DOHH2 (cell line): ENCODE results near the gene TNRC6B.

Source experiments
- H3F3A ChIP-seq: fragments of 200-600 bp; sonication (generic), shearing (Covaris generic); 2 replicates; pipeline ENCODE4 v1.6.0; 2016; ENCODE audit warnings: antibody characterized with exemption, mild to moderate bottlenecking; ENCODE audit not compliant: control insufficient read depth, insufficient read depth
- H3K27ac ChIP-seq: fragments of 200-600 bp; sonication (generic); 2 replicates; pipeline ENCODE4 v1.5.1; 2014; ENCODE audit warnings: low read depth, mild to moderate bottlenecking, low read length, moderate library complexity
- H3K27me3 ChIP-seq: fragments of 200-600 bp; sonication (generic); 2 replicates; pipeline ENCODE4 v1.6.1; 2014; ENCODE audit warnings: mild to moderate bottlenecking, low read length, mixed read lengths; ENCODE audit not compliant: control insufficient read depth
- H3K36me3 ChIP-seq: fragments of 200-600 bp; sonication (generic); 2 replicates; pipeline ENCODE4 v1.6.1; 2014; ENCODE audit warnings: mild to moderate bottlenecking, low read length, moderate library complexity, mixed read lengths; ENCODE audit not compliant: control insufficient read depth
- H3K4me1 ChIP-seq: fragments of 200-600 bp; sonication (generic); 2 replicates; pipeline ENCODE4 v1.6.1; 2014; ENCODE audit warnings: mild to moderate bottlenecking, low read length, mixed read lengths; ENCODE audit not compliant: control insufficient read depth
- H3K4me2 ChIP-seq: fragments of 200-600 bp; sonication (generic); 2 replicates; pipeline ENCODE4 v1.6.0; 2014; ENCODE audit warnings: mild to moderate bottlenecking, low read length, moderate library complexity
- H3K4me3 ChIP-seq: fragments of 200-600 bp; sonication (generic); 2 replicates; pipeline ENCODE4 v1.5.1; 2014; ENCODE audit warnings: mild to moderate bottlenecking, low read length, mixed read lengths
- H3K79me2 ChIP-seq: fragments of 200-600 bp; sonication (generic); 2 replicates; pipeline ENCODE4 v1.6.1; 2014; ENCODE audit warnings: mild to moderate bottlenecking, low read length, mixed read lengths; ENCODE audit not compliant: control insufficient read depth
- H3K9me2 ChIP-seq: fragments of 200-600 bp; sonication (generic); replicated peaks from 2 replicates; pipeline ENCODE4 v1.6.1; 2014; ENCODE audit warnings: mild to moderate bottlenecking, low read length, mixed read lengths; ENCODE audit not compliant: control insufficient read depth
- H3K9me3 ChIP-seq: fragments of 200-600 bp; sonication (generic); 2 replicates; pipeline ENCODE4 v1.6.1; 2014; ENCODE audit warnings: antibody characterized with exemption, low read length, mixed read lengths; ENCODE audit not compliant: control insufficient read depth, insufficient read depth
- H4K20me1 ChIP-seq: fragments of 200-600 bp; sonication (generic); 2 replicates; pipeline ENCODE4 v1.6.0; 2014; ENCODE audit warnings: low read depth, mild to moderate bottlenecking, antibody characterized with exemption, low read length, moderate library complexity; ENCODE audit not compliant: control insufficient read depth, insufficient read depth
- EZH2phosphoT487 ChIP-seq: fragments of 200-600 bp; sonication (generic); IDR thresholded peaks from 2 replicates; pipeline ENCODE4 v1.6.1; 2017; ENCODE audit warnings: borderline replicate concordance, mild to moderate bottlenecking, antibody characterized with exemption, low read length, moderate library complexity, mixed read lengths
- TF ChIP-seq, protein P1 (sequence below): fragments of 200-600 bp; sonication (generic); IDR thresholded peaks from one replicate; pipeline ENCODE4 v1.5.1; 2014; ENCODE audit warnings: antibody characterized with exemption, mild to moderate bottlenecking, low read depth, low read length; ENCODE audit not compliant: poor library complexity, severe bottlenecking

Gene TNRC6B

DNA sequence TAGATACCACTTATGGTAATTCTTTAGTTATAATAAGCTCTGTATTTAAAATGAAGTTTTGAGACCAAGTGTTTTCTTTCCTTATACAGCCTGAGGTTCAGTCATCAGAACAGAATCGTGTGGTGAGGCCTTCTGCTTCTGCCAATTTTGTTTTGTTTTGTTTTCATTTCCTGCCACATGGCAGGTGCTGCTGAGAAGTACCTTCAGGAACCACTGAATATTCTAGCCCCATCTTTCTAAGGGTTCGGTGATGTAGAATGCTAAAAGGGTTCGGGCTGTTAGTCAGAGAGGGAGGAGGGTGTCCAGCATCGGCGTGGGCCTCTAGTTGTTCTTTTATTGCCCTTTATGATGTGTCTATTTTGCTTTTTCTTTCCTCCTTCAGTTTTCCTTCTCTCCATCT, 25.8 kb downstream of the TNRC6B start:
- H3K9me3 ChIP-seq = no peaks in the 10 kb centered on the region
- peak overlapping the region; percentile 65 for H3K4me3 ChIP-seq
- TF ChIP-seq, protein P1, sequence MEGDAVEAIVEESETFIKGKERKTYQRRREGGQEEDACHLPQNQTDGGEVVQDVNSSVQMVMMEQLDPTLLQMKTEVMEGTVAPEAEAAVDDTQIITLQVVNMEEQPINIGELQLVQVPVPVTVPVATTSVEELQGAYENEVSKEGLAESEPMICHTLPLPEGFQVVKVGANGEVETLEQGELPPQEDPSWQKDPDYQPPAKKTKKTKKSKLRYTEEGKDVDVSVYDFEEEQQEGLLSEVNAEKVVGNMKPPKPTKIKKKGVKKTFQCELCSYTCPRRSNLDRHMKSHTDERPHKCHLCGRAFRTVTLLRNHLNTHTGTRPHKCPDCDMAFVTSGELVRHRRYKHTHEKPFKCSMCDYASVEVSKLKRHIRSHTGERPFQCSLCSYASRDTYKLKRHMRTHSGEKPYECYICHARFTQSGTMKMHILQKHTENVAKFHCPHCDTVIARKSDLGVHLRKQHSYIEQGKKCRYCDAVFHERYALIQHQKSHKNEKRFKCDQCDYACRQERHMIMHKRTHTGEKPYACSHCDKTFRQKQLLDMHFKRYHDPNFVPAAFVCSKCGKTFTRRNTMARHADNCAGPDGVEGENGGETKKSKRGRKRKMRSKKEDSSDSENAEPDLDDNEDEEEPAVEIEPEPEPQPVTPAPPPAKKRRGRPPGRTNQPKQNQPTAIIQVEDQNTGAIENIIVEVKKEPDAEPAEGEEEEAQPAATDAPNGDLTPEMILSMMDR = no peak
- TF ChIP-seq EZH2phosphoT487 = no peak
- H3K27ac ChIP-seq = peak overlapping the region; percentile 57
- H3K27me3 ChIP-seq = no peaks in the 10 kb centered on the region
- peaks cover 8% of the 10 kb centered on the region for H3F3A ChIP-seq
- peaks cover 13% of the 10 kb centered on the region for H3K36me3 ChIP-seq
- peaks cover 37% of the 10 kb centered on the region; the same call in 1 of the 2 replicates for H4K20me1 ChIP-seq
- H3K4me1 ChIP-seq = peaks cover 67% of the 10 kb centered on the region
- peaks cover 96% of the 10 kb centered on the region for H3K79me2 ChIP-seq
- peak overlapping the region; percentile 93 for H3K4me2 ChIP-seq
- no peaks in the 10 kb centered on the region for H3K9me2 ChIP-seq

DNA sequence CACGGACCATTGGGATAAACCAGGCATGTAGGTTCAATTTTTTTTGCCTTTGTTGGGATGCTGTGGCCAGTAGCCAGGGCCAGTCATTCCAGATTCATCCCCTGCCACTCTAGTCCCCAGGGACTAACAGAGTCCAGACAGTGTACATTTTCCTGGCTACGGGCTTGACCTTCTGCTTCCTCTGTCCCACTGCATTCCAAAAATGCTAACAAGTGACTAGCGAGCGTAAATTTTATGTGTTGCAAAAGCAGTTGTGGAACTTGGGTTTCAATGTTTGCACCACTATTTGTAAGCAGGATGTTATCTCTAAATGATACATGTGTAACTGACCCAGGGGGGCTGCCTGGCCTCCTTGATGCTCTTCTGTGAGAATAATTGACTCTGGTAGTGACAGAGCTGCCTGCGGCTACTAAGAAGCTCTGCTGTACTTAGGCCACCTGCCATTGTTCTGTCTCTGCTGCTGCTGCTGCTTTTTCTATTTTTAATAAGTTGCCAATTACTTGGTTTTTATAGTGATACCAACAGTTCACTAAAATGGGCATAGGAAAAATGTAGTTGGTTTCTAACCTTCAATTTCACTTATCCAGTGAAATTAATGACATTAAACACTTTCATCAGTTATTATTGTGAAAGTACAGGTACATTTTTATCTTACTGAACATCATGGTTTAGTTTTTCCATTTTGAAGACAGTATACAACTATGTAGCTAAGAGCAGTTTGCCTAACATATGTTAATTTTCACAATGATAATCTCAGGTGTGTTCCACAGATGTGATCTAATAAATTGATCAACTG, 26.8 kb downstream of the TNRC6B start:
- peak overlapping the region; percentile 93; the same call in 1 of the 2 replicates for H3K4me2 ChIP-seq
- no peak overlapping the region for H3K4me3 ChIP-seq
- H3K9me3 ChIP-seq = no peaks in the 10 kb centered on the region
- no peaks in the 10 kb centered on the region for H3K27me3 ChIP-seq
- TF ChIP-seq EZH2phosphoT487 = no peak
- TF ChIP-seq, protein P1 = no peak
- peaks cover 37% of the 10 kb centered on the region; the same call in 1 of the 2 replicates for H4K20me1 ChIP-seq
- no peak overlapping the region for H3K27ac ChIP-seq
- peaks cover 96% of the 10 kb centered on the region for H3K79me2 ChIP-seq
- peaks cover 67% of the 10 kb centered on the region for H3K4me1 ChIP-seq
- H3K36me3 ChIP-seq = peaks cover 13% of the 10 kb centered on the region
- H3K9me2 ChIP-seq = no peaks in the 10 kb centered on the region
- H3F3A ChIP-seq = peaks cover 8% of the 10 kb centered on the region

DNA sequence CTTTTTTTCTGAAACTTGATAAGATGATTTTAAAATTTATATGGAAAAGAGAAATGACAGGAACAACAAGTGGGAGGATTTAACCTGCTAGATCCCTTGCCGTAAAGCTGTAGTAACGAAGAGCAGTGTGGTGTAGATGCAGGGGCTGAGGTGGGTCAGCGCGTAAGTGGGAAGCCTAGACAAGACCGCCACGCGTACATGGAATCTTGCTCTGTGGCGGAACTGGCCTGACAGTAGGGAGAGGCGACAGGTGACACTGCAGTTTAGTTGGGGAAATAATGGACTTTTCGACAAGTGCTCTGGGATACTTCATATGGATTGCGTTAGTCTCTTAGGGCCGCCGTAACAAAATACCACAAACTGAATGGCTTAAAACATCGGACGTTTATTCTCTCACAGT, 28.8 kb downstream of the TNRC6B start:
- no peak for TF ChIP-seq EZH2phosphoT487
- TF ChIP-seq, protein P1 = no peak
- Histone ChIP-seq H3K27ac (no peak overlapping the region), H3K9me2 (no peaks in the 10 kb centered on the region), H3K4me1 (peaks cover 69% of the 10 kb centered on the region), H4K20me1 (peaks cover 45% of the 10 kb centered on the region), H3K9me3 (no peaks in the 10 kb centered on the region), H3K4me3 (no peak overlapping the region), H3K36me3 (peaks cover 17% of the 10 kb centered on the region), H3K4me2 (no peak overlapping the region), H3K79me2 (peaks cover 95% of the 10 kb centered on the region), H3K27me3 (no peaks in the 10 kb centered on the region), H3F3A (peaks cover 17% of the 10 kb centered on the region)
